Skeletal muscle tissue (tissue), 2 donors: ENCODE results near the gene F2. TPM values are rescaled to one million over a fixed set of nuclear protein-coding genes. Genes with fewer than 3 reads are reported as not detected.

Experiments
- small RNA-seq: library from RNA; depleted of rRNA; stranded (forward); fragments of <200 nt; gene quantifications from one replicate; pipeline ENCODE3, GENCODE V24; 2014
- total RNA-seq: library from RNA; depleted of rRNA; stranded (reverse); fragments of >200 nt; gene quantifications from one replicate; pipeline ENCODE4 v1.2.3, GENCODE V29; 2014

Gene F2
- total RNA-seq, 1 donor from 2014 or later, result 0.52 TPM

Small RNA genes within 50 kb of the gene (small RNA-seq; reads per million reads assigned to genes)
- gene MIR5582 (not detected), gene RF00573 (not detected), gene SNORD67 (33.6 reads per million, percentile 94 among the genes with 10 or more reads in this experiment)

Other genes starting within 250 kb of the F2 start
- 17.7 TPM for gene AMBRA1, start 125.2 kb upstream of the F2 start, total RNA-seq
- 4.7 TPM for gene HARBI1, start 102.0 kb upstream of the F2 start, total RNA-seq
- gene ATG13, start 101.7 kb upstream of the F2 start, total RNA-seq, result 30.8 TPM
- 19.8 TPM for gene ARHGAP1, start 18.6 kb upstream of the F2 start, total RNA-seq
- 5.7 TPM for gene ZNF408, start 18.2 kb upstream of the F2 start, total RNA-seq
- 58.5 TPM for gene CKAP5, start 127.1 kb downstream of the F2 start, total RNA-seq
- 8.9 TPM for gene LRP4, start 199.3 kb downstream of the F2 start, total RNA-seq
- 16.7 TPM for gene CSTPP1, start 217.5 kb downstream of the F2 start, total RNA-seq